ENCODE results near the gene TBC1D2.
"Not testable (repeated sequence)": the region's sequence is repeated elsewhere in the genome, so short reads cannot be mapped to it uniquely, and the experiment has no call there.

The TBC1D2 gene

GRCh38 chr9:98255578-98256296 lies at the start of gene TBC1D2:
TSS of gene TBC1D2 (minus strand) at chr9:98255649. CDS start at chr9:98255541, 108 bp downstream.
- DNase-seq = peak; percentile 89
- in situ Hi-C loops (cut with HindIII; ENCODE audit: low pct_ligation_motif_present, low pct_unique_long_range_greater_than_20kb, low sequenced_read_pairs) = no loop called here

- no peak for DNase-seq
- in situ Hi-C loops (cut with HindIII; ENCODE audit: low pct_ligation_motif_present, low pct_unique_long_range_greater_than_20kb, low sequenced_read_pairs) = no loop called here
These were observed 48.9 kb upstream of the TBC1D2 start for GRCh38 chr9:98304381-98304780.

GRCh38 chr9:98303633-98304125 lies 48.2 kb upstream of the TBC1D2 start:
- no peak for DNase-seq
- in situ Hi-C loops (cut with HindIII; ENCODE audit: low pct_ligation_motif_present, low pct_unique_long_range_greater_than_20kb, low sequenced_read_pairs) = no loop called here

- DNase-seq = no peak
- in situ Hi-C loops (cut with HindIII; ENCODE audit: low pct_ligation_motif_present, low pct_unique_long_range_greater_than_20kb, low sequenced_read_pairs) = no loop called here
These were observed 47.6 kb upstream of the TBC1D2 start for GRCh38 chr9:98302938-98303632.

GRCh38 chr9:98302150-98302549 lies 46.7 kb upstream of the TBC1D2 start:
- DNase-seq = no peak
- in situ Hi-C loops (cut with HindIII; ENCODE audit: low pct_ligation_motif_present, low pct_unique_long_range_greater_than_20kb, low sequenced_read_pairs) = no loop called here

GRCh38 chr9:98300611-98301010 lies 45.2 kb upstream of the TBC1D2 start:
- no peak for DNase-seq
- in situ Hi-C loops (cut with HindIII; ENCODE audit: low pct_ligation_motif_present, low pct_unique_long_range_greater_than_20kb, low sequenced_read_pairs) = no loop called here

- in situ Hi-C loops (cut with HindIII; ENCODE audit: low pct_ligation_motif_present, low pct_unique_long_range_greater_than_20kb, low sequenced_read_pairs) = no loop called here
- DNase-seq = no peak
These were observed 43.0 kb upstream of the TBC1D2 start for GRCh38 chr9:98298476-98298875.

- in situ Hi-C loops (cut with HindIII; ENCODE audit: low pct_ligation_motif_present, low pct_unique_long_range_greater_than_20kb, low sequenced_read_pairs) = no loop called here
- no peak for DNase-seq
These were observed 40.4 kb upstream of the TBC1D2 start for GRCh38 chr9:98295824-98296223.

GRCh38 chr9:98291820-98292219 lies 36.4 kb upstream of the TBC1D2 start:
- no peak for DNase-seq
- in situ Hi-C loops (cut with HindIII; ENCODE audit: low pct_ligation_motif_present, low pct_unique_long_range_greater_than_20kb, low sequenced_read_pairs) = no loop called here

GRCh38 chr9:98290411-98290810 lies 35.0 kb upstream of the TBC1D2 start:
- no peak for DNase-seq
- in situ Hi-C loops (cut with HindIII; ENCODE audit: low pct_ligation_motif_present, low pct_unique_long_range_greater_than_20kb, low sequenced_read_pairs) = no loop called here

- in situ Hi-C loops (cut with HindIII; ENCODE audit: low pct_ligation_motif_present, low pct_unique_long_range_greater_than_20kb, low sequenced_read_pairs) = no loop called here
- no peak for DNase-seq
These were observed 34.3 kb upstream of the TBC1D2 start for GRCh38 chr9:98289614-98290201.

GRCh38 chr9:98288881-98289280 lies 33.4 kb upstream of the TBC1D2 start:
- DNase-seq = no peak
- in situ Hi-C loops (cut with HindIII; ENCODE audit: low pct_ligation_motif_present, low pct_unique_long_range_greater_than_20kb, low sequenced_read_pairs) = no loop called here

GRCh38 chr9:98287384-98287783 lies 31.9 kb upstream of the TBC1D2 start:
- no peak for DNase-seq
- in situ Hi-C loops (cut with HindIII; ENCODE audit: low pct_ligation_motif_present, low pct_unique_long_range_greater_than_20kb, low sequenced_read_pairs) = no loop called here

GRCh38 chr9:98285446-98285845 lies 30.0 kb upstream of the TBC1D2 start:
- in situ Hi-C loops (cut with HindIII; ENCODE audit: low pct_ligation_motif_present, low pct_unique_long_range_greater_than_20kb, low sequenced_read_pairs) = no loop called here
- DNase-seq = no peak

- DNase-seq = no peak
- in situ Hi-C loops (cut with HindIII; ENCODE audit: low pct_ligation_motif_present, low pct_unique_long_range_greater_than_20kb, low sequenced_read_pairs) = no loop called here
These were observed 29.3 kb upstream of the TBC1D2 start for GRCh38 chr9:98284754-98285153.

GRCh38 chr9:98283143-98283542 lies 27.7 kb upstream of the TBC1D2 start:
- in situ Hi-C loops (cut with HindIII; ENCODE audit: low pct_ligation_motif_present, low pct_unique_long_range_greater_than_20kb, low sequenced_read_pairs); DNase-seq: not testable (repeated sequence)

GRCh38 chr9:98281281-98281680 lies 25.8 kb upstream of the TBC1D2 start:
- in situ Hi-C loops (cut with HindIII; ENCODE audit: low pct_ligation_motif_present, low pct_unique_long_range_greater_than_20kb, low sequenced_read_pairs) = no loop called here
- no peak for DNase-seq

GRCh38 chr9:98280574-98280973 lies 25.1 kb upstream of the TBC1D2 start:
- in situ Hi-C loops (cut with HindIII; ENCODE audit: low pct_ligation_motif_present, low pct_unique_long_range_greater_than_20kb, low sequenced_read_pairs) = no loop called here

GRCh38 chr9:98280162-98280561 lies 24.7 kb upstream of the TBC1D2 start:
- in situ Hi-C loops (cut with HindIII; ENCODE audit: low pct_ligation_motif_present, low pct_unique_long_range_greater_than_20kb, low sequenced_read_pairs) = no loop called here
- DNase-seq = no peak

More at GRCh38 chr9:98280574-98280973, 25.1 kb upstream of the TBC1D2 start:
- no peak for DNase-seq
